Measurements from ENCODE around the gene TSSC4.

TSSC4 gene

GRCh38 chr11:2369896-2370295 lies 30.7 kb upstream of the TSSC4 start:
- no peak for DNase-seq

GRCh38 chr11:2374456-2375201 lies 25.9 kb upstream of the TSSC4 start:
- DNase-seq: no peak

- no peak for DNase-seq
Observed at GRCh38 chr11:2375341-2375853, 25.2 kb upstream of the TSSC4 start.

GRCh38 chr11:2375964-2376551 lies 24.5 kb upstream of the TSSC4 start:
- no peak for DNase-seq

GRCh38 chr11:2376751-2377451 lies 23.6 kb upstream of the TSSC4 start, which contains the start of gene CD81:
Gene CD81 (plus strand): TSS chr11:2377310. CDS start chr11:2377550, 240 bp downstream.
- no peak for DNase-seq

- DNase-seq: no peak
Observed at GRCh38 chr11:2377511-2378443, 22.8 kb upstream of the TSSC4 start.

- no peak for DNase-seq
Observed at GRCh38 chr11:2378527-2379210, 21.9 kb upstream of the TSSC4 start.

- DNase-seq: no peak
Observed at GRCh38 chr11:2379466-2380174, 20.9 kb upstream of the TSSC4 start.

- DNase-seq: no peak
Observed at GRCh38 chr11:2380396-2380795, 20.2 kb upstream of the TSSC4 start.

GRCh38 chr11:2380807-2381350 lies 19.7 kb upstream of the TSSC4 start:
- no peak for DNase-seq

GRCh38 chr11:2381494-2382128 lies 18.9 kb upstream of the TSSC4 start:
- no peak for DNase-seq

GRCh38 chr11:2382129-2382517 lies 18.4 kb upstream of the TSSC4 start:
- no peak for DNase-seq

- no peak for DNase-seq
Observed at GRCh38 chr11:2382936-2383851, 17.4 kb upstream of the TSSC4 start.

GRCh38 chr11:2383852-2384804 lies 16.4 kb upstream of the TSSC4 start:
- DNase-seq: no peak

- DNase-seq: no peak
Observed at GRCh38 chr11:2385156-2386151, 15.1 kb upstream of the TSSC4 start.

GRCh38 chr11:2386591-2386990 lies 14.0 kb upstream of the TSSC4 start:
- no peak for DNase-seq
